HG02938 (cell line): Measurements from ENCODE around the gene ASPDH.

Experiments
- ATAC-seq: cut with Tn5 transposase; IDR thresholded peaks from one replicate; pipeline ENCODE4 v1.9.1; 2021; ENCODE audit warnings: mild to moderate bottlenecking, moderate library complexity; ENCODE audit not compliant: unreplicated experiment

Gene ASPDH

DNA sequence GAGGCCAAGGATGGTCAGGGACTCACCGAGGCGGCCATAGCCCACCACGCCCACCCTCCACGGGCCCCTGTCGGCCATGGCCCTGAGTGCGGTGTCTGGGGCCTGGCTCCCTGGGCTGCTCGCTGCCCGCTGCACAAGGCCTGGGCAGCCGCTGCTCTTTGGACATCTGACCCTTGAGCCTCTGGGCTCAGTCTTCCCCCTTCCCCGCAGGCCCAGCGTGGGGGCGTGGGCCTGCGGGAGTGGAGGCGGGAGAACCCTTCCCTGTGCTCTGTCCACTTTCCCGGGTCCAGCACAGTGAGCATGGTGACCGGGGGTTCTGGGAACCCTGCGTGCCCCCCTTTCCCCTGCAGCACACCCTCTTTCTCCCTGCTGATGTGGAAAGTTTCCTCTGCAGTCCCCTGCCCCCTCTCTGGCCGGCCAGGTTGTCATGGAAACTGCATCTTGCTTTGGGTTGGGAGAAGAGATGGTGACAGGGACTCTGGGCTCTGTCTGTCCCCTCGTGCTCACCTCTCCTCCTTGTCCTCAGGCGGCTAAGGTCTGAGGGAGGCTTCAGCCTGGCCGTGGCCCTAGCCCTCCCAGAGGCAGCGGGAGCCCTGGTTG lies at the start of gene ASPDH:
ASPDH (minus strand) TSS at position 168 of the 600 bp plus-strand sequence; CDS start at position 78, 90 bp downstream.
- ATAC-seq: no peak

DNA sequence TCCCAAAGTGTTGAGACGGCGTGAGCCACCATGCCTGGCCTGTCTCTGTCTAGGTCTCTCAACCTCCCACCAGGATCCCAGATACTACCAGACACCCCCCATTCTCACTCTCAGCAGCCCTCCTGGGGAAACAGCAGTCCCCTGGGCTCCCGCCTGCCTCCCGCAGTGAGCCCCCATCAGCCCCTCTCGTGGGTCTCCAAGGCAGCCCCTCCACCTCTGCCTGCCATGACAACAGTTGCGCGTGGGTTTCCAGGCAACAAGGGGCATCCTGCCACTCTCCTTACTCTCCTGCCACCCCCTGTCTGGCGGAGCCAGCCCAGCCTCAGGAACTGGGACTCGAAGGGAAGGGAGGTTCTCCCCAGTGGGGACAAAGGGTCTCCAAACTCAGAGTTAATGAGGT lies 49.3 kb upstream of the ASPDH start:
- ATAC-seq: no peak

DNA sequence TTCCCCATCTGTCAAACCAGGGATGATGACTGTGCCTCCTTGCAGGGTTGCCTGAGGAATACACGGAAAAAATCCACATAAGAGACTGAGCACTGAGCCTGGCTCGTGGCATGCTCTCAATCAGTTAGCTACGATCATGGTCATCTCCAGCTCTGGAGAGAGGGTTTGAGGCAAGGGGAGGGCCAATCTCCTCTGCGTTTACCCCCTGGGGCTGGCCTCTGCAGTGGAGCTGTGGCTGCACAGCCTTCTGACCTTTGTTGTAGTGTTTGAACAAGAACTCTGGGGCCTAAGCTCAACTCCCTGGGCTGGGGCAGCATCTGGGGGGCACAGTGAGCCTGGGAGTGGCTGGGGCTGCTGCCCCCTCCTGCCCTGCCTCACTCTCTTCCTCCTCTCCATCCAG lies 48.6 kb upstream of the ASPDH start:
- ATAC-seq: no peak

DNA sequence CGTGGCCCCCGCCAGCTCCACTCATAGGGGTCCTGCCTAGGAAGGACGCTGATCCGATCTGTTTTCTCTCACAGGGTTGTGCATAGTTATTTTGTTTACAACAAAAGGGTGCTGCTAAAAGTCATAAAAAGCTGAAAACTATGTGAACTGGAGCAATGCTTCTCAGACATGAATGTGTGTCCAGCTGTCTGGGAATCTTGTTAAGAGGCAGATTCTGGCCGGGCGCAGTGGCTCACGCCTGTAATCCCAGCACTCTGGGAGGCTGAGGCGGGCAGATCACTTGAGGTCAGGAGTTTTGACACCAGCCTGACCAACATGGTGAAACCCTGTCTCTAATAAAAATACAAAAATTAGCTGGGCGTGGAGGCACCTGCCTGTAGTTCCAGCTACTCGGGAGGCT lies 45.9 kb upstream of the ASPDH start:
- no peak for ATAC-seq

DNA sequence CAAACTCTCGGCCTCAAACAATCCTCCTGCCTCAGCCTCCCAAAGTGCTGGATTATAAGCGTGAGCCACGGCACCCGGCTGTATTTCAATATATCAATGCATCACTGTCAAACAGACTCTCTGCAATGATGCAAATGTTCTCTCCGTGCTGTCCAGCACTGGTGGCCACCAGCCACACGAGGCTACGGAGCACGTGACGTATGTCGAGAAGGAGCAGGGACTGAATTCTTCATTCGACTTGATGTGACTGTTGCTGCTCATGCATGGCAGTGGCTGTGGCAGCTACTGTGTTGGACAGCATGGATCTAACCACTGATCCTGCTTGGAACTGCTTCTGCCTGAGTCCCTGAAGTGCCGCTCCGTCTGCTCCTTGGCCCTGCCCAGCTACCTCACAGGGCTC lies 44.7 kb upstream of the ASPDH start:
- no peak for ATAC-seq

DNA sequence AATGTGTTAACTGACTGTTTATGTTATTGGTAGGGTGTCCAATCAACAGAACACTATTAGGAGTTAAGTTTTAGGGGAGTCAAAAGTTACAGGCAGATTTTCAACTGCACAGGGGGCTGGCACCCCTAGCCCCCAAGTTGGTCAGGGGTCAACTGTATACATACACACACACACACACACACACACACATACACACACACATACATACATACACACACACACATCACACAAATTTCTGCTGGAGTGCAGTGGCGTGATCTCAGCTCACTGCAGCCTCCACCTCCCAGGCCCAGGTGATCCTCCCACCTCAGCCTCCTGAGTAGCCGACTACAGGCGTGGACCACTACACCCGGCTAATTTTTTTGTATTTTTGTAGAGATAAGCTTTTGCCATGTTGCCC lies 44.3 kb upstream of the ASPDH start:
- no peak for ATAC-seq

DNA sequence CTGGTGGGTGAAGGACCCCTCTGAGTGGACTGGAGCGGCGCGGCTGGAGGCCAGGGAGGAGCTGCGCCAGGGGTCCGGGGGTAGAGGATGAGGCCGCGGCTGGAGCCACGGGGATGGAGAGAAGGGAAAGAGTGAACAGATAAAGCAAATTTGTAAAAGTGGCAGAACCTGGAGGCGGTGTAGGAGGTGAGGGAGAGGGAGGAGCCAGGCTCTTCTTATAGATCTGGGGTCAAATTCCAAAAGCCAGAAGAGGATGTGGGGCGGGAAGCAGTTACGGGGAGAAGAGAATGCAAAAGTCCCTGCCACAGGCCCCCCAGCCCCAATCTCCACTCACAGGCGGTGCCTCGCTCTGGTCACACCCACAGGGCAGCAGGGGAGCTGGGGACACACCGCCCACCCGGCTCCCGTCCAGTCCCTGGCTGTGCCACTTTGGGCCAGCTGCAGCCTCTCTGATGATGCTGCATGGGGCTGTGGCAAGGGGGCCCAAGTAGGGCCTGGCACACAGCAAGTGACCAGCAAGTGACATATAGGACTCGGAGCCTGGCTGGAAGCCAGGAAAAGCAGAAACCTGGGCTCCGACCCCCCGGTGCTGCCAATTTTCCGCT lies 43.4 kb upstream of the ASPDH start:
- no peak for ATAC-seq

DNA sequence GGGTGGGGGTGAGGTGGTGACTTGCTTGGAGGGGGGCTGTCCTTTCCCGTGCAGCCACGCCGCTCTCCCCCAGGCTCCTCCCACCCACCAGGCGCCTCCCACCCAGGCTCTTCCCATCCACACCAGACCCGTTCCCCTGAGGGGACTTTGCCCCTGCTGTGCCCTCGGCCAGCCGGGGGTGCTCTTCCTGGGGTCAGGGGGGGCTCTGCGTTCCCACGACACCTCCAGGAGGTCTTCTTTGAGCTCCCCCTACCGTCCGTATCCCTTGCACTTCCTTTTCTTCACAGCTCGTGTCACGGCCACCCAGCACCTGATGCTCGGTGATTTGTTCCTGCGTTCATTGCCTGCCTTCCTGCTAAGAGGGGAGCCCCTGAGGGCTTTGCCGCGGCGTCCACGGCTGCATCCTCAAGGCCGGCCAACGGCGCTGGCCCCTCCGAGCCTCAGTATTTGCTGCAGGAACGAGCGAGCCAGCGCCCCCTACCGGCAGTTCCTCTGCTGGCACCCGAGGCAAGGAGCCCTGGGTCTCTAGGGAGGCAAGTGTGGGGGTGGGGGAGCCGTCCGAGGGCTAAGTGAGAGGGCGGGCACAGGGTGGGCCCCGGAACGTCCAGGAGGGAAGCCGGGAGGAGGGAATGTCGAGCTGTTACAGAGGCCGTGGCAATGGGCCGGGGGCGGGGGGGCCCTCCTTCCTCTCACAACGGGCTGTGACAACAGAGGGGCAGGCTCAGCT lies 42.7 kb upstream of the ASPDH start:
- ATAC-seq: no peak

DNA sequence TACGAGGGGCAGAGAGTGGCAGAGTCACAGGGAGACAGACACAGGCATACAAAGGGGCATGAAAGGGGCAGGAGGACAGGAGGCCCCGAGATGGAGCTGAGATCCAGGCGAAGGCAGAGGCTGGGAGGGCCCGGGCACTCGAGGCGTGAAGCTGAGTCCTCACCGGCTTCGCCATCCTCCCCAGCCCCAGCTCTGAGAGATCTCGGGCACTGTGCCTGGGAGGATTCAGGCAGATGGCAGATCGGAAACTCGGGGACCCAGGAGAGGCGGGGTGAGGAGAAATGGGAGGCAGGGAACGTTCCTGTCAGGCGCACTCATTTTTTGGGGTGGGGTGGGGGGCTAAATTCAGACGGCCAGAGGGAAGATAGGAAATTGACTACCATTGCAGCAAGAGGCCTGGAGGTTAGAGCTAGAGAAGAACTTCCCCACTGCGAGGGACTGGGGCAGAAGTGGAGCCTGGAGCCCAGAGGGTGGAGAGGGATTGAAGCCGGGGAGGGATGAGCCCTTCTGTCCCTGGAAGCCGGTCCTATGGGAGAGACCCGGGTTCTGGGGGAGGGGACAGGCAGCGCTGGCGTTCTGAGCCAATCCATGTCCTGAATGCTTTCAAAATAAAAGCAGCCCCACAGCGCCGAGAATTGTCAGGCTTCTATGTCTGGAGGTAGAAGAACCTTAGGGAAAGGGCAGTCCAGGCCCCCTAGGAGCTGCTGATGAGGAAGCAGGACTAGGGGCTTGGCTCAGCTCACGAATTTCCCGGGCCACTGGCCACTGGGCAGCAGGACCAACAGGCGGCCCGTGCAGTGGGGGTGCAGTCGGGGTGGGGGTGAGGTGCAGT lies 42.0 kb upstream of the ASPDH start:
- ATAC-seq: no peak

DNA sequence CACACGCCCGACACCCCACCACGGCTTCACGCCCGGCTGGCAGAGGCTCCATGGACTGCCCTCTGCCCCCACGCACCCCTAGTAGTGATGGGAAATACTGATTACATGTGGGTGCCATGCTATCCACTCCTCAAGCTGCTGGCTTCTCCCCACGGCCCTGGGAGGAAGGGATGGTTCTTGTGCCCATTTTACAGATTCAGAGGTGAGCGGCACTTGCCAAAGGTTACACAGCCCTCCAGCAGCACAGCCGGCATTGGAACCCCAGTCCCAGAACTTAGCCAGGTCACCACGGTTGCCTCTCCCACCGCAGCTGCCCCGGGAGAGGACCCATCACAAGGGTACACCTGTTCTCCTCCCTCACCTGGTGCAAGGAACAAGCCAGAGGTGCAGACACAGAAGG lies 41.3 kb upstream of the ASPDH start:
- no peak for ATAC-seq

DNA sequence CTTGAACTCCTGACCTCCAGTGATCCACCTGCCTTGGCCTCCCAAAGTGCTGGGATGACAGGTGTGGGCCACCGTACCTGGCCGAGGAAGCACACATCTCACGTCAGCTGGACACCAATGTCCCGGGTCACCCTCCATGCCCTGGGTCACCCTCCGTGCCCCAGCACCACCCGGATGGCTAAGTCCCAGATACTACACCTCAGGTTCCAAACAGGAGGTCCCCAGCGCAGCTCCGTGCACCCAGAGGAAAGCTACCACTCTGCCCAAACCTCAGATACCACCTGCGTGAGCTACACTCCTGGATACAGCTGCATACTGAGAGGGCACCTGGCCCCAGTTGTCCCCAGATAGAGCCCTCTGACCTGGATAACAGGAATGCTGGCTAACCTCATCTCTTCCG lies 40.5 kb upstream of the ASPDH start:
- no peak for ATAC-seq

DNA sequence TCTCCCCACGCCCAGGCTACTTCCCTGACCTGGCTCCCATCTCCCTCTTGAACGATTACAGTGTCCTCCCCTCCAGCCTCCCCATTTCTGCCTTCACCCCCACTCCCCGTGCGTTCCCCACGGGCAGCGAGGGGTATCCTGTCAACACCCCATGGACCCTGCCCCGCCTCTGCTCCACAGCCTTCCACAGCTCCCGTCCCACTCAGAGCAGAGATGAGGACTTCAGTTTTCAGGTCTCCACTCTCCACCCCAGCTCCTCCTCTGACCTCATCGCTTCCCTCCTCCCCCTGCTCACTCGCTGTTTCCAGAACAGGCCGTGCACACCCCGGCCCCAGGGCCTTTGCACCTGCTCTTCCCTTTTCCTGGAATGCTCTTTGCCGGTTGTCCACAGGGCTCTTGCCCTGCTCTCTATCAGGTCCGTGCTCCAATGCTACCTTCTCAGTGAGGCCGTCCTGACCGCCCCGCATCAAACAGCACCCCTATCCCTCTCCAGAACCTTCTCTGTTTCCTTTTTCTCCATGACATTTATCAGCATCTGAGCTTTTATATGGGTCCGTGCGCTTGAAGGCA lies 39.5 kb upstream of the ASPDH start:
- ATAC-seq: no peak

DNA sequence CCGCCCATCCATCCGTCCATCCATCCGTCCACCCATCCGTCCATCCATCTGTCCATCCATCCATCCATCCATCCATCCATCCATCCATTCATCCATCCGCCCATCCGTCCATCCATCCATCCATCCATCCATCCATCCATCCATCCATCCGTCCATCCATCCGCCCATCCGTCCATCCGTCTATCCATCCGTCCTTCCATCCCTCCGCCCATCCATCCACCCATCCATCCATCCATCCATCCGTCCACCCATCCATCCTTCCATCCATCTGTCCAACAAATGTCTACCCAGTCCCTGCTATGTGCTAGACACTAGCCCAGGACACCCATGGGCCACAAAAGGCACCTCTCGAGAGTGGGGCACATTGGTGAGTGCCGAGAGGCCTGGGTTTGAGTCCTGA lies 38.8 kb upstream of the ASPDH start:
- no peak for ATAC-seq

DNA sequence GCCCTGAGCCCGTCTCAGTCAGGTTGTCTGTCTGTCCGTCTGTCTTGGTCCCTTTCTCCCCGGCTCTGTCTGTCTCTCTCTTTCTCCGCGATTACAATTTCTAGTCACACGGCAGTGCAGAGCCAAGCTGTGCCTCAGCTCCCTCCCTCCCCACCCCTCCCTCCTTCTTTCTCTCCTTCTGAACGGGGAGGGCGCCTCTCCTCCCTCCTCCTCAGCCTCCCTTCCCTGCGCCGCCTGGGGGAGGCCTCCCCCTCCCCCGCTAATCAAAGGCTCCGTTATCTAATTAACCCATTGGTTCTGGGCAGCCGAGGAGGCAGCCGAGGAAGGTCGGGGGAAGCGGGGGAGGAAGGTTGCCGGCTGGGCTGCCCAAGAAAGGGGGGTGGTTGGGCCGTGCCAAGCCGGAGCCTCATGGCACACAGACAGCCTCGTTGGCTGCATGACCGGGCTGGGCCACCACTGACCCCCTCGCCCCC lies 38.0 kb upstream of the ASPDH start:
- no peak for ATAC-seq

DNA sequence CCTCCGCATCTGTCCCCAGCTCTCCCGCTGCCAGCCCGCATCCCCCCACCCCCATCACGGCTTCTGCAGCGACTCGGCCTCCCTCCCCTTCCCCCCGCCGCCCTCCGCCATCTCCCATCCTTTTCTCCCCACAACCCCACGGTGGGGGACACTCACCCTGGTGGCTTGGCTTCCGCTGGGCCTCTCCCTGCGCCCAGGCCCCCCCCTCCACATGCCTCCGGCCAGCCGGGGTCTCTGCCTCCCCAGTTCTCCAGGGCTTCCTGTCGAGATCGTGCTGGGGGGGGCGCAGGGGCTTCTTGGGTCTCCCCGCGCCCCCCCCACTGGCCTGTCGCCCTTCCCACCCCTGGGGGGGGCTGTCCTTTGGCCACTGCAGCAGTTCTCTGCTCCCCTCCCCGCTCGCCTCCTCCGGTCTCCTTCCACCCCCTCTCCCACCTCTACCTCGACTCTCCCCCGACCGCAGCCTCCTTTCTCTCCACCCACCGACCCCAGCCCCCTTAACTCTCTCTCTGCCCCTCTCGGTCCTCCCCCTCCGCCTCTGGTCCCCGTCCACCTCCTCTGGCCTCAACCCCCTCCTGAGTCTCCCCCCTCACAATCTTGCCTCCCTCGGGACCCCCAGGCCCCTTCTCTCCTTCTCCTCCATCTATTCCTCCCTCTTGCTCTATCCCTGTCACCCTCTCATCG lies 37.5 kb upstream of the ASPDH start:
- ATAC-seq: no peak

DNA sequence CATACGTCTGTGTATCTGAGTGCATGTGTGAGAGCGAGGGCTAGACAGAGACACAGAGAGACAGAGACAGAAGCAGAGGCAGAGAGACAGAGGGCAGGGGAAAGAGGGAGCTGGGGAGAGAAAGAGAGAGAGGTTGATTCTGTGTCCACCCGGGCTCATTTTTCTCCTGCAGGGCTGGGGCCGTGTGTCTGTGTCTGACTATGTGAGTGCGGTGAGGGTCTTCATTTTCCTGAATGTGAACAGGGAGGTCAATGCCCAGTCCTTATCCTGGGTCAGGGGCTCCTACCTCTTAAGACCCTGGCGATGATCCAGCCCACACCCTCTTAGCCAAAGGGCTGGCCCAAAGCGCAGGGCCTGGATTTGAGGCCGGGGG lies 36.9 kb upstream of the ASPDH start:
- ATAC-seq: no peak

DNA sequence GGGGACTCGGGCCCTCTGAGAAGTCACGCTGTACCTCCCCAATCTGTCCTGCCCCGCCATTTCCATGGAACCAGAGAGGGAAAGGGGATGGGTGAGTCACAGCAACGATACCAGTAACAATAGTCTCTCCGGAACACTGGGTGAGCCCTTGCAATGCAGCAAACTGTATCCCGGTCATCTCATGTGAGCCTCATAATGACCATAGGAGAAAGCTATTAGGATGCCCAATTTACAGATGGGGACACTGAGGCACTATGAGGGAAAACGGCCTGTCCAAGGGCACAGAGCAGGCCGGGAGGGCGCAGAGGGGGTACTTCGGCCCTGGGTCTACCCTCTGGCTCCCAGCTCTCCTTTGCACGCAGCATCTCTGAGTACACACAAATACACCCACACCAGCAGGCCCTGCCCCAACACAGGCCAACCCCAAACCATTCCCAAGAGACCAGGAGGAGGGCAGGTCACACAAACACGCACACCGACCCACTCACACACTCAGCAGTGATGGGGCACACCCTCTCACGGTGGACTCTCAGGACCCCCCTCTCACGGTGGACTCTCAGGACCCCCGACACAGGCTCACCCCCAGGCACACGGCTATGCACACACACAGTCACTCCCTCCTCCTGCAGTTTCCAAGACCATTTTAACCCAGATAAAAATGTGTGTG lies 36.3 kb upstream of the ASPDH start:
- no peak for ATAC-seq

DNA sequence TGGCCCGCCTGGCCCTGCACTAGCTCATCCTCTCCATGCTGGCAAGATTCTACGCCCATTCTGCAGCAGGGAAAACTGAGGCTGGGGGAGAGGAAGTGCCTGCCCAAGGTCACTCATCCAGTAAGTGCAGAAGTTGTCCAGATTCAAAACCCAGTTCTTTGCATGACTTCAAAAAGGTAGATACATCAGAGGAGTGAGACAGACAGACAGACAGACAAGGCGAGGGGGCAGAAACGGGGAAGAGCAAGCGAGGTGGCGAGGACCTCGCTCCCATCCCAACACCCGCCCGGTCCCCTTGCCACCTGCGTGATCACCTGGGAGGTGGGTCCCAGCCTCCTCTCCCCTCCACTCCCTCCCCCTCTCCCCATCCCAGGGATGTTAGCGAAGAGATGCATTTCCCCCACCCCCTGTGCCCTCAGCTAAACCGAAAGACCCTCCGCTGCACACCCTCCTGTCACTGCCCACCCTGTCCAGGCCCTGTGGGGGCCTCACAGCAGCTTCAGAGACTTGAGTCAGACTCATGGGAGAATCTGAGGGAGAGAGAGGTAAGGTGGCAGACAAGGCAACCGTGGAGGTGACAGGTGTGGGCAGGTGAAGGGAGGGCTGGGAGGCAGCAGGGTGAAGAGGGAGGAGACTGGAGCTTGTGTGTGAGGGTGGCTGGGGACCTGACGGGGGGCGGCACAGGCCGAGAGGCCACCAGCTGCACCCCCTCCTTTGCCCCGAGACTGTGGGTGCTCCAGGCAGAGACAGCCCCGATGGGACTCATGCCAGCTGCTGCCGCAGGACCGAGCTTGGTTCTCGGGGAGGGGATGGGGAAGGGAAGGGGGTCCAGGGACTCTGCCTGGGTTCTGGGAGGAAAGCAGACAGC lies 35.6 kb upstream of the ASPDH start:
- no peak for ATAC-seq
